ENCODE data around the gene METTL23.

- TF ChIP-seq CTCF (IDR thresholded peaks at IDR 0.05): no peak
- no peak for TF ChIP-seq POLR2A (IDR thresholded peaks at IDR 0.05)
These were observed 26.7 kb downstream of the METTL23 start for GRCh38 chr17:76753061-76753961.

All from lower leg skin (tissue), 3 donors.